ENCODE data around the gene MOCS1. TPM values are rescaled to one million over a fixed set of nuclear protein-coding genes. Genes with fewer than 3 reads are reported as not detected.
A peak's percentile ranks its signal among the peaks of the same experiment; 100 is the strongest.

MOCS1 gene
- total and polyA plus RNA-seq, 12 donors, result 15.9 to 40.0 (median 20.9) TPM

DNA sequence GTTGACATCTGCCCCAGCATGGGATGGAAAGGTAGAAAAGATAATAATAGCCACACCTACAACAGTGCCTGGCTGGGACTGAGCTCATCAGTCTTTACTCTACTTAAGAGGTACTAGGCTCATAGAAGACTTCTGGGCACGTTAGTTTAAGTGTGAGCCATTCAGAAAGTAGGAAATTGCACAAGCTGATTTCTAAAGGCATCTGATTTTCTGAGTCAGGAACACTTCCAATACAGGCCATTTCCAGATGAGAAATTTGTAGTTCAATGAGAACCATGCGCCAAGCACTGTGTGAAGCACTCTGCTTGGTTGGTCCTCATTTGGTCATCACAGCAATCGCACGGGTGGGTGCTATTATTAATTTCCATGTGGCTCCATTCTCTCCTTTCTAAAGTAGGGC, 42.3 kb downstream of the MOCS1 start:
- DNase-seq, result no peak

DNA sequence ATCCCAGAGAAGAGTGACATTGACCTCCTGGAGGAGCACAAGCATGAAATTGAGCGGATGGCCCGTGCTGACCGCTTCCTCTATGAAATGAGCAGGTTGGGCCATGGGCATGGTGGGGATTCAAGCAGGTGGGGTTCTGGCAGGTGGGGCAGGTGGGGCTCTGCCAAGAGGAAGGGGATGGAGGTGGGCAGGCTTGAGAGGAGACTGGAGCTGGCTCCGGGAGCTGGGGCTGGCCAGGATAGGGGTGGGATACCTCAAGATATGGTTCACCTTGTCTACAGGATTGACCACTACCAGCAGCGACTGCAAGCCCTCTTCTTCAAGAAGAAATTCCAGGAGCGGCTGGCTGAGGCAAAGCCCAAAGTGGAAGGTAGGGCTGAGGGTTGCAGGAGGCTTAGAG, 42.9 kb downstream of the MOCS1 start:
- H3K4me1 ChIP-seq, result peaks cover 8 to 45% (median 27%) of the 10 kb centered on the region in 9 donors
- no peak overlapping the region for H3K4me3 ChIP-seq
- no peak for TF ChIP-seq CTCF (IDR thresholded peaks at IDR 0.05)
- no peak overlapping the region for H3K27ac ChIP-seq
- ATAC-seq (no peak), DNase-seq (no peak)
- H3K36me3 ChIP-seq, result peaks cover 0 to 32% (median 0%) of the 10 kb centered on the region in 9 donors
- no peaks in the 10 kb centered on the region for H3K27me3 ChIP-seq
- intact Hi-C loops (cut with DNase I), result loop anchor here in 7 of 10 donors (5.0 to 10.0 kb wide), 3 partner anchors 514 to 529 kb away; no protein-coding TSS in a partner anchor
- 92 to 97% methylated on average over 6 of the region's 6 CpGs for WGBS, 2 donors
- H3K9me3 ChIP-seq, result no peaks in the 10 kb centered on the region

More for the DNA sequence above, 42.3 kb downstream of the MOCS1 start:
- ATAC-seq, result no peak
- no peak for TF ChIP-seq CTCF (IDR thresholded peaks at IDR 0.05)
- intact Hi-C loops (cut with DNase I), result loop anchor here (1.0 to 10.0 kb wide), 5 partner anchors 513 to 530 kb away; no protein-coding TSS in a partner anchor
- H3K4me1 ChIP-seq, result peaks cover 8 to 39% (median 24%) of the 10 kb centered on the region in 9 donors
- no peaks in the 10 kb centered on the region for H3K27me3 ChIP-seq
- H3K9me3 ChIP-seq, result no peaks in the 10 kb centered on the region
- H3K36me3 ChIP-seq, result peaks cover 0 to 37% (median 0%) of the 10 kb centered on the region in 9 donors
- H3K4me3 ChIP-seq, result no peak overlapping the region
- H3K27ac ChIP-seq, result no peak overlapping the region
- WGBS, 2 donors, result 43 to 93% methylated on average over 4 of the region's 4 CpGs

GRCh38 chr6:39889229-39889628, 45.0 kb downstream of the MOCS1 start:
- Histone ChIP-seq H3K9me3 (no peaks in the 10 kb centered on the region), H3K27me3 (no peaks in the 10 kb centered on the region), H3K4me1 (peaks cover 8 to 45% (median 29%) of the 10 kb centered on the region in 9 donors), H3K36me3 (peaks cover 0 to 26% (median 0%) of the 10 kb centered on the region in 9 donors), H3K4me3 (no peak overlapping the region), H3K27ac (peak overlapping the region in 3 of 10 donors; percentile 49 to 75 (median 69))
- WGBS, 2 donors, result 81 to 90% methylated on average over 2 of the region's 2 CpGs
- TF ChIP-seq CTCF (IDR thresholded peaks at IDR 0.05), result no peak
- ATAC-seq (no peak), DNase-seq (no peak)
- intact Hi-C loops (cut with DNase I), result loop anchor here in 3 of 10 donors (5.0 kb wide), 1 partner anchor 97 kb away; the partner anchor contains the start of gene DAAM2 (in 3 of the 3)

GRCh38 chr6:39887692-39888450, 46.4 kb downstream of the MOCS1 start:
- WGBS, 2 donors, result 17 to 18% methylated on average over 14 of the region's 14 CpGs
- ATAC-seq, result peak; percentile 89 to 97 (median 94)
- Histone ChIP-seq H3K4me3 (no peak overlapping the region), H3K27me3 (no peaks in the 10 kb centered on the region), H3K4me1 (peaks cover 8 to 51% (median 35%) of the 10 kb centered on the region in 9 donors), H3K36me3 (peaks cover 0 to 26% (median 0%) of the 10 kb centered on the region in 9 donors), H3K27ac (peak overlapping the region; percentile 42 to 75 (median 64)), H3K9me3 (no peaks in the 10 kb centered on the region)
- DNase-seq, result peak; percentile 80 to 83
- intact Hi-C loops (cut with DNase I), result loop anchor here in 3 of 10 donors (5.0 kb wide), 1 partner anchor 96 kb away; the partner anchor contains the start of gene DAAM2 (in 3 of the 3)
- no peak for TF ChIP-seq CTCF (IDR thresholded peaks at IDR 0.05)
